Kidney tubule cell (primary cell): Measurements from ENCODE around the gene VENTX.
"Not testable (repeated sequence)": the region's sequence is repeated elsewhere in the genome, so short reads cannot be mapped to it uniquely, and the experiment has no call there.

Experiments
- DNase-seq: peaks from one replicate; pipeline ENCODE4 v3.0.0-alpha.2; 2018; ENCODE audit warnings: low spot score

VENTX gene

DNA sequence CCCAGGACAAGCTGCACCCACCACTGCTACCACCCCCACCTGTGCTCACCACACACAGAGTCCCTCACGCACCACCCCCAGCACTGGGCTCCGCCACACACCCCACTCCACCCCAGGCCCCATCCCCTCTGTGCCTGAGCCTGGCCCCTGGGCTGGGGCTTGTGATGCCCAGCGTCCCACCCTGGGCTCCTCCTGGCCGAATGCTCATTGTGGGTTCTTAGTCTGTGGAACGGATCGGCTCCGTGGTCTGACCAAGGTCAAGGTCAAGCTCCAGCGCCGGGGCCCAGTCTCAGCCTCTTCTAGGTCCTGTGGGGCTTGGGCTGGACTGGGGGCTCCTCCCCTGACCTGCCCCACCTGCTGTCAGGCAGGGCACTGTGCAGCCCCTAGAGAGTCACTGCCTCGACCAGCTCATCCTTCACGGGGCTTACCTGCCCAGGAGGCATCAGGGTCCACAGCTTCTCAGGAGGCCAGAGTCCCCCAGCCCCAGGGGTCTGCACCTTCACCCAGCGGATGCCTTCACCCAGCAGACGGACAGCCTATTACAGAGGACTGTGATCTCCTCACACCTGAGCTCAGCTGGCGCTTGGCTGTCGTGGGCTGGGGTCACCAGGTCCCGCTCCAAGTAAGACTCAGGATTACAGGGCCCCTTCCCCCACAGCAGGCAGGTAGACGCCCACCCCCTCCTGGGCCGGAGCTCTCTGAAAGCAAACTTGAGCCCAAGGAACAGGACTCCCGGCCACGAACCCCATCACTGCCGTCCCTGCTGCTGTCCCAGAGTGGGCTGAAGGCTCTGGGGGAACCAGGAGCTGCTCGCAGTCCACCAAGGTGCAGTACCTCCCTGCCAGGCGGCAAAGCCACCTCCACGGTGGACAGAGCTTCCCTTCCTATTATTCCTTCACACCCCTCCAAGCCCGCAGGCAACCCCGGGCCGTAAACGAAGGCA, 22.9 kb upstream of the VENTX start:
- DNase-seq: no peak

DNA sequence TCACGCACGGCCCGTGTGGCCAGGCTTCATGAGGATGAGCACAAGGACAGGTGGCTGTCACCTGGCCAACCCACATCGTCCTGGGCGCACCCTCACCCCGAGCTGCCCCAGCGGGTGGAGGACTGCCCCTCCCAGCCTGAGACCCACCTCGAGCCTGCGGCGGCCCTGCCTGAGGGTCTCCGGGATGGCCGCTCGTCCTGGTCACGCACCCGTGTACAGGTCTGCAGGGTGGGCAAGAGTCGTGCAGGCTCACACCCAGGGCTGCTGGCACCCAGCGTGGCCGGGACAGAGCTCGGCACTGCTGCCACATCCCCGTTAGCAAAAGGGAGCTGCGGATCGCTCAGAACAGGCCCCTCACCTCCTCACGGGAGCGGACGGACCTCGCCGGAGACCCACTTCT, 22.1 kb upstream of the VENTX start:
- DNase-seq: no peak

- no peak for DNase-seq
Observed at GRCh38 chr10:133216776-133217175, 20.9 kb upstream of the VENTX start.

DNA sequence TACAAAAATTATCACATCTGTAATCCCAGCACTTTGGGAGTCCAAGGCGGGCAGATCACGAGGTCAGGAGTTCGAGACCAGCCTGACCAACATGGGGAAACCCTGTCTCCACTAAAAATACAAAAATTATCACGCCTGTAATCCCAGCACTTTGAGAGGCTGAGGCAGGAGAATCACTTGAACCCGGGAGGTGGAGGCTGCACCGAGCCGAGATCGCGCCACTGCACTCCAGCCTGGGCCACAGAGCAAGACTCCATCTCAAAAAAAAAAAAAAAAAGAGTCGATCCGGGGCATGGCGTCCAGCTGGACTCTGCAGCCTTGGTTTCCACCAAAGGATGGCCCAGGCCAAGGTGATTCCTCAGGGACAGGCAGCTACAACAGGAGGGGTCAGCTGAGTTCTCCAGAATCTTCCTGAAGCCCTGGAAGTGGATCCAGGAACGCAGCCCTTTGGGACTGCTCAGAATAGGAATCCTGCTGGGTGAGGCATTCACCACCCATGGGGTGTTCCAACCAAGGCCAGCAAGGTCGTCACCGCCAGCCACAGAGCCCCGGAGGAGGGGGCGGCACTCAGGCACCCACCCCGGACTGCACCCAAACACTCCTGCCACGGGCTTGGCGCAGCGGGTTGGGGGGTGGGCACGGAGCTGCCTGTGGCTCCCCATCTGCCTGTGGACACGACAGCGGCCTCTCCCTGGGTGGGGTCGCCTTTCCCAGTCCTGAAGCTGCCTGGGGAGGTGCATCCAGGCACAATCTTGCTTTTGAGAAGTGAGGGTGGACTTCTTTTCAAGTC, 19.7 kb upstream of the VENTX start:
- DNase-seq: no peak

DNA sequence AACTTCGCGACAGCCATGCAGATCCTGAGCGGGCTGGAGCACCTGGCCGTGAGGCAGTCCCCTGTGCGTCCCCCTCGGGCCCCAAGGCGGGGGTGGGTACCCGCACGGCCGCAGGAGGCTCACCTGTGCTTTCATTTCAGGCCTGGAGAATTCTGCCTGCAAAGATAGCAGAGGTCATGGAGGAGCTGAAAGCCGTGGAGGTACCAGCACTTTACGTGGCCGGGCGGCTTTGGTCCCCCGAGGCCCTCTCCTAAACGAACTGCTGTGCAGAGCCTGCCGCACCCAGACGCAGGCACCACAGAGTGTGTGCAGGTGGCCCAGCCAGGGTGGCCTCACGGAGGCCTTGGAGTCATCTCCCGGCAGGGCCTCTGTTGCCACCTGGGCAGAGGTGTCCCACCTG, 18.8 kb upstream of the VENTX start:
- DNase-seq: no peak

- DNase-seq: no peak
Observed at GRCh38 chr10:133219782-133220181, 17.9 kb upstream of the VENTX start.

GRCh38 chr10:133221331-133221730, 16.3 kb upstream of the VENTX start:
- no peak for DNase-seq

DNA sequence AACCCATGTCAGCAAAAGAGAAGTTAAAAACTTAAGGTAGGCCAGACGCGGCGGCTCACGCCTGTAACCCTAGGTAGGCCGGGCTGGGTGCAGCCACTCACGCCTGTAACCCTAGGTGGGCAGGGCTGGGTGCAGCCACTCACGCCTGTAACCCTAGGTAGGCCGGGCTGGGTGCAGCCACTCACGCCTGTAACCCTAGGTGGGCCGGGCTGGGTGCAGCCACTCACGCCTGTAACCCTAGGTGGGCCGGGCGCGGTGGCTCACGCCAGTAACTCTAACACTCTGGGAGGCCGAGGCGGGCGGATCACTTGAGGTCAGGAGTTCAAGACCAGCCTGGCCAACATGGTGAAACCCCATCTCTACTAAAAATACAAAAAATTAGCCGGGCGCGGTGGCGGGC, 15.9 kb upstream of the VENTX start:
- not testable (repeated sequence) for DNase-seq

DNA sequence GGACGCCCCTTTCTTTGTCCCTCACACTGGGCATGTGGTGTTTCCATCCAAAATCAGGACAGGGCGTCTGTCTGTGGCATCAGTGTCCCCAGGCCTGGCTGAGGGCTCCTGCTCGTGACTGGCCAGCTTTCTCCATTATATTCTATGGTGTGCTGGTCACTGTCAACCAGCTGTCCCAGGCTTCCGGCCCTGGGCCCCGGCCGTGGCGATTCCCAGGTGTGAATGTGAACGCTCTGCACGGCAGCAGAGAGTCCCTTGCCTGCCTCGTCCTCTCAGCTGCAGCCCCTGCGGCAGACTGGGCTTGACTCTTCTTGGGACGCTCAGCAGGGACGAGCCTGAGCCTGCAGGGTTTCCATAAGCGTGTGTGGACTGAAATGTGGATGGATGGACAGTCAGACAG, 13.6 kb upstream of the VENTX start:
- no peak for DNase-seq

DNA sequence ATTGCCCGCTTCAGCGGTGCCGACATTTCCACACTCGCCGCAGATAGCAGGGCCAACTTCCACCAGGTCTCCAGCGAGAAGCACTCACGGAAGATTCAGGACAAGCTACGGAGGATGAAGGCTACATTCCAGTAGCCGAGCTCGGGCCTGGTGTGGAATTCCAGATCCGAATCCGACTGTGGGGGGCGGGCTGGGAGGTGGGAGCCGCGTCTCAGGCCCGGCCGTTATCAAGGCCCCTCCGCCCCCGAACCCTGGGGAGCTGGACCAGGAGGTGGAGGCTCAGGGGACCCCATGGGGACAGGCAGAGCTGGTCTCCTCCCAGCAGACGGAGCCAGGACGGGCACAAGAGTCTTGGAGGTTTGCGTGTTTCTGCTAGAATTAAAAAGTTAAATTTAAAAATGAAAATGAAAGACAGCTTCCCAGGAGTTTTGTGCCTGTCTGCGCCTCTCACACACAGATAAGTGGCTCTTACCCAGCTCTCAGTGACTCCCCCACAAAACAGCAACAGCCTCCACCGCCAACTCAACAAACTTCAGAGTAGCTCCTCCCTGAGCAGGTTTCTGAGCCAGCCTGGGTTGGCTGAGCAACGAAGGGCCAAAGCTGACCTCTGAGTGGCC, 12.8 kb upstream of the VENTX start:
- peak; percentile 13 for DNase-seq

DNA sequence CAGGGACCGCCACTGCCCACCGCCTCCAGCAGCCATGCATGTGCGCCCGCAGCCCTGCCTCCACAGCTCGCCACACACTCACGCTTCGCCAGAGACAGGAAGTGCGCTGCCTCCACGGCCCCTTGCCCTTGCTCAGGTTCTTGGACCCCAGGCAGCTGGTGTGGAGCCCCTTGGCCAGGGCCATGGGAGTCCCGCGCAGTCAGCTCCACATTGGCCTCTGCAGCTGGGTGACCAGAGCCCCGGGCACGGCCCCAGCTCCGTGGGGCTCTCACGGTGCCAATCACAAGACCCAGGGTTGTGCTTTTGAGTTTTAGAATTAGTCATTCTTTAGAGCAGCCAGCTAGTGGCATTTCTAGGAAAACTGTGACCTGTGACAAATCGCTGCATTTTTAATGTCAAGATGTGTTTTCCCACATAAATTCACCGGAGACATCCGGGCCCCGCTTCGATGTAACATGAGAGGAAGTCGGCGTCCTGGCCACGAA, 11.9 kb upstream of the VENTX start:
- peak; percentile 46 for DNase-seq

DNA sequence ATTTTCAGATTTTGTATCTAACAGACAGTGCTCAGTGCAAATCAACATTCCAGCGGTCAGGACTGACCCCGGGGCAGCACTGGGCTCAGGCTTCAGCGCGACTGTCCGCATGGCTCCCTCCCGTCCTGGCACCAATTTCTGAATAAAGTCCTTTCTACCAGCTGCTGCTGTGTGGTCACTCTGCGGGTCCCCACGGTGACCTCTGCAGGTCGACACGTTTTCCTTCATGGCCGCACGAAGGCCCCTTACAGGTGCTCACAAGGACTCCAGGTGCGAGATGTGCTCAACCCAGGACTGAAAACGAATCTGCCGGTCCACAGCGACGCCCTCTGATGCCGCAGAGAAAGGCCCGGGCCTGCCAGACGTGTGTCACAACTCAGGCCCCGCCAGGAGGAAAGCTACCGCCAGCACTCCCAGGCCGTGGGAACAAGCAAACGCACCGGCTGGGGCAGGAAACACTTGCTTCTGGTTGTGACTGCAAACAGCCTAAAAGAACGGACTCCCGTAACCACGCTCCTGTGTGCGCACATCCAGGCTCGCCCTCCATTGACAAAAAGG, 11.3 kb upstream of the VENTX start:
- peak; percentile 13 for DNase-seq

GRCh38 chr10:133227256-133227655, 10.4 kb upstream of the VENTX start:
- no peak for DNase-seq

DNA sequence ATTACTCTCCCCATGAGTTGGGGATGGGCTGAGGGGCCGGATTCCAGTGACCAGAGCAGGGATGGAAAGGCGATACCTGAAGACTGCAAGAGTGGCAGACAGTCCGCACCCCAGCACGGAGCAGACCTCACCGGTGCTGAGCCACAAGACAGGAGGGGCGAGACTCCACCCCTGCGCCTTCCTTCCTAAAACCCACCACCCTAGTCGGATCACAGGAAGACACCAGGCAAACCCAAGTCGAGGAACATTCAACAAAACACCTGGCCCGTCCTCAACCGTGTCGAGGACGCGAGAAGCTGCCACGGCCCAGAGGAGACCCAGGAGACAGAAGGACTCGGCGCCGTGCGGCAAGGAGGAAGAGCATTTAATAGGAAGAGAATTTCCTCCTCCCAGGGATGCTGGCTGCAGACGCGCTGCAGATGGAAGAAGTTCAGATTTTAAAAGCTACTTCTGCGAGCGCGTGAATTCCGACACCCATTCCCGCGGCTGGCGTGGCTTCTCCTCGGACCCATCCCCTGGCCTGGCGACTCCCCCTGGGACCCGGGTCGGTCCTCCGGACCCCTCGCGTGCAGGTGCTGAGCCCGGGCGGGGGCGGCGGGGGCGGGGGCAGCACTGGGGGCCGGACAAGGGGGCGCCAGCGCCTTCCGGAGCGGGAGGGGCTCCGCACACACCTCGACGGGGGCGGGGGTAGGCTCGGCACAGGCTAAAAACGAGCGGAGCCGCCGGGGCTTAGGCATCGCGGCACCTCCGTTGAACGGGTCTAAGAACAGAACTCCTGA, 8.2 kb upstream of the VENTX start:
- no peak for DNase-seq

- DNase-seq: no peak
Observed at GRCh38 chr10:133230044-133230361, 7.7 kb upstream of the VENTX start, which contains the start of gene UTF1. UTF1 (plus strand) TSS chr10:133230217; CDS start chr10:133230289, 72 bp downstream.

DNA sequence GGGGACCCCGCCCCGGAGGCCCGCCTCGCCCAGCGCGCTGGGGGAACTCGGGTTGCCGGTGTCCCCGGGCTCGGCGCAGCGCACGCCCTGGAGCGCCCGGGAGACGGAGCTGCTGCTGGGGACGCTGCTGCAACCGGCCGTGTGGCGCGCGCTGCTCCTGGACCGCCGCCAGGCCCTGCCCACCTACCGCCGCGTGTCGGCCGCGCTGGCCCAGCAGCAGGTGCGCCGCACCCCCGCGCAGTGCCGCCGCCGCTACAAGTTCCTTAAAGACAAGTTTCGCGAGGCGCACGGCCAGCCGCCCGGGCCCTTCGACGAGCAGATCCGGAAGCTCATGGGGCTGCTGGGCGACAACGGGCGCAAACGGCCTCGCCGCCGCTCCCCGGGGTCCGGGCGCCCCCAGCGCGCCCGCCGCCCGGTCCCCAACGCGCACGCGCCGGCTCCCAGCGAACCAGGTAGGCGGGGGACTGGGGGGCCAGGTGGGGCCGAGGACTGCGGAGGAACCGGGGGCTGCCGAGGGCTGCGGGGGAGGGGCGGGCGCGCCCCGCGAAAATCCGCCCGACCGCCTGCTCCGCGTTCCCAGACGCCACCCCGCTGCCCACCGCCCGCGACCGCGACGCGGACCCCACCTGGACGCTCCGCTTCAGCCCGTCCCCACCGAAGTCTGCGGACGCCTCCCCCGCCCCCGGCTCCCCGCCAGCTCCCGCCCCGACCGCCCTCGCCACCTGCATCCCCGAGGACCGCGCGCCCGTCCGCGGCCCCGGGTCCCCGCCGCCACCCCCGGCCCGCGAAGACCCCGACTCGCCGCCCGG, 7.1 kb upstream of the VENTX start:
- no peak for DNase-seq

GRCh38 chr10:133231244-133231945, 6.3 kb upstream of the VENTX start:
- DNase-seq: no peak

DNA sequence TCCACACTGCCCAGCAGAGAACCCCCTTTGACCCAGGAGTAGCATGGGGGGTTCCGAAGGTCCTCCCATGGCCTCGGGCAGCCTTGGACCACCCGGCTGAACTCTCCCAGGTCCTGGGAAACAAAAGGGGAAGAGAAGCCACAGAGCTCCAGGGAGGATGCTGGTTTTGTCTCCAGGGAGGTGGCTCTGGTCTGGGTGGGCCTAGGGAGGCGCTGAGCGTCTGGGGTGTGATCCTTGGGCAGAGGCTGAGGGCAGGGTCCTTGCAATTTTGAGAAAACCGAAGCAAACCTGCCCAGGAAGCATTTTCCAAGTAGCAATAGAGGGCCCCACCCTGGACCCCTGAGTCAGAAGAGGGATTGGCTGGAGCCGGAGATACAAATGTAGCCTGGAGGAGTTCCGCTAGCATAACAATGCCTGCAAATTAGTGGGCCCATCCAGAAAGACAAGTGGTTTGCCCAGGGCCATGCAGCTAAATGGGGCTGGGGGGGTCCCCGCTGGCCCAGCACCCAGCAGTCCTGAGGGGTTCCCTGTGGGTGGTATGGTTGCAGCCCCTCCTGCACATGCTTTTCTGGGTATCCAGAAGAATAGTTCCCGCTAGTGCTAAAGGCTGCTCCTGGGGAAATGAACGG, 5.6 kb upstream of the VENTX start:
- DNase-seq: no peak

DNA sequence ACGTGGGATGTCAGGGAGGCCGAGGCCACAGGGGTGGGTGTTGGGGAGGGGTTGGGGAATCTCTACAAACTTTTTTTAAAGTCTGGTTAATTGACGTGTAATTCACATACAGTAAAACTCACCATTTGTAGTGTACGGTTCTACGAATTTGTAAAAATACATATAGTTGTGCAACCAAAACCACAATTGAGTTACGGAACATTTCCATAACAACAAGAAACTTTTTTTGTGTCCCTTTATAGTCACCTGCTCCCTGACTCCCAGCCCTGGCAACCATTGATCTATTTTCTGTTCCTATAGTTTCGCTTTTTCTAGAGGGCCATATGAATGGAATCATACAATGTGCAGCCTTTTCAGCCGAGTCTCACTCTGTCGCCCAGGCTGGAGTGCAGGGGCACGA, 2.9 kb upstream of the VENTX start:
- DNase-seq: not testable (repeated sequence)
